ENCODE data around the gene TRPM7. TPM values are rescaled to one million over a fixed set of nuclear protein-coding genes. Genes with fewer than 3 reads are reported as not detected.

TRPM7 gene
- total and polyA plus RNA-seq, 2 of the 8 experiments (the other 6 are each of a cell fraction or from before 2014, with no cell fraction given): 7.5 to 33.2 TPM

DNA sequence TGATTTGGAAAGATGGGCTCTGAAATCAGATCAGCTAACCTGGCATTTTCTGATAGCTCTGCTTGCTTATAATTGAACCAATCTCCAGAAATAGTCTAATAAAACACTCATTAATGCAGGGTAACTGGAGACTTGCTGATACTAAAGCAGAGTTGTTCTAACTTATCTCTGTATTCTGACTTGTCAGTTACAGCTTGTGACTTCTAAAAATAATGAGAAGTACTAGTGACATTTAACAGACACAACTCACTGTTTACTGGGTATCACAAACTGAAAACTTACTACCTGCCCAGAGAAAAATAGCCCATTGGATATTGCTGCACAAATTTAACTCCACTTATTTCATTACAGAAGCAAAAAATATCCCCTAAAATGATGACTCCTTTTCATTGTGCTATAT lies 24.0 kb upstream of the TRPM7 start (continued):
- TF ChIP-seq ZNF274 (IDR thresholded peaks at IDR 0.05; ENCODE audit: borderline replicate concordance, extremely low read depth, low read length): no peak
- no peak for TF ChIP-seq SP4 (IDR thresholded peaks at IDR 0.05; ENCODE audit: low read length)
- no peak for TF ChIP-seq CHD1 (IDR thresholded peaks at IDR 0.05; ENCODE audit: low read depth, low read length)
- TF ChIP-seq, protein P1, sequence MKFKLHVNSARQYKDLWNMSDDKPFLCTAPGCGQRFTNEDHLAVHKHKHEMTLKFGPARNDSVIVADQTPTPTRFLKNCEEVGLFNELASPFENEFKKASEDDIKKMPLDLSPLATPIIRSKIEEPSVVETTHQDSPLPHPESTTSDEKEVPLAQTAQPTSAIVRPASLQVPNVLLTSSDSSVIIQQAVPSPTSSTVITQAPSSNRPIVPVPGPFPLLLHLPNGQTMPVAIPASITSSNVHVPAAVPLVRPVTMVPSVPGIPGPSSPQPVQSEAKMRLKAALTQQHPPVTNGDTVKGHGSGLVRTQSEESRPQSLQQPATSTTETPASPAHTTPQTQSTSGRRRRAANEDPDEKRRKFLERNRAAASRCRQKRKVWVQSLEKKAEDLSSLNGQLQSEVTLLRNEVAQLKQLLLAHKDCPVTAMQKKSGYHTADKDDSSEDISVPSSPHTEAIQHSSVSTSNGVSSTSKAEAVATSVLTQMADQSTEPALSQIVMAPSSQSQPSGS (IDR thresholded peaks at IDR 0.05; ENCODE audit: low read length): no peak
- no peak for TF ChIP-seq NRF1 (IDR thresholded peaks at IDR 0.05; ENCODE audit: low read depth, low read length)
- TF ChIP-seq SIN3A (conservative IDR thresholded peaks at IDR 0.05 in 1 of 2, IDR thresholded peaks at IDR 0.05 in 1 of 2; ENCODE audit: low read depth in 1 of 2, low read length in 2 of 2): no peak
- TF ChIP-seq MAFK (IDR thresholded peaks at IDR 0.05; ENCODE audit: low read depth, low read length): no peak
- no peak for TF ChIP-seq SAP30 (IDR thresholded peaks at IDR 0.05; ENCODE audit: insufficient read depth, insufficient replicate concordance, low read length)

Measured in H1 (cell line).